K562 (cell line): ENCODE measurements around the gene COL25A1. TPM values are rescaled to one million over a fixed set of nuclear protein-coding genes. Genes with fewer than 3 reads are reported as not detected.

Source experiments
- ATAC-seq: fragments of 200-7000 bp; cut with Tn5 transposase; 3 replicates; pipeline ENCODE4 v1.9.1; 2020; ENCODE audit warnings: moderate library complexity
- BruUV-seq: library from RNA; stranded (reverse); fragments of 400-500 nt; replicated peaks from 2 replicates; lab custom pipeline; 2021; lab: Mats Ljungman, UMichigan
- CTCF ChIA-PET: fragments of 300-600 bp; formaldehyde crosslinking; extraction: SDS; loops from one replicate; lab custom pipeline; 2021; ENCODE audit warnings: low intra/inter-chr PET ratio; lab: Yijun Ruan, JAX
- POLR2A ChIA-PET: fragments of 300-600, 350-650 bp; sonication (Branson Sonifier 250); formaldehyde crosslinking; extraction: SDS; loops from one replicate; lab custom pipeline; 2021; ENCODE audit warnings: antibody characterized with exemption, inconsistent platforms; lab: Yijun Ruan, JAX
- DNase-seq, 4 experiments: peaks; one replicate each; pipeline versions ENCODE4 v3.0.0 to v3.0.0-alpha.2; 2011 to 2018; ENCODE audit warnings: low spot score in 3 of 4, mixed read lengths in 3 of 4; ENCODE audit errors: extremely low read depth in 1 of 4
- FAIRE-seq: peaks from 2 replicates; lab custom pipeline; 2011; peaks lifted over from hg19 to GRCh38; lab: Jason Lieb, UNC
- H2AFZ ChIP-seq: 2 replicates; pipeline ENCODE4 v1.6.0; 2011; ENCODE audit warnings: low read depth, low read length, control low read depth, inconsistent platforms
- H3K27ac ChIP-seq: fragments of 200-600 bp; 3 replicates; pipeline ENCODE4 v1.8.0; 2011; ENCODE audit warnings: low read depth, mild to moderate bottlenecking, control low read depth, inconsistent platforms, low read length, moderate library complexity, mixed read lengths; ENCODE audit errors: extremely low read depth
- H3K27me3 ChIP-seq, 2 experiments: fragments of 300-600 bp in 1 of 2; 2 replicates in 1 of 2; 3 replicates in 1 of 2; pipeline versions ENCODE4 v1.6.0 to v1.8.0; 2011; ENCODE audit warnings: inconsistent platforms in 2 of 2, low read length in 2 of 2, mild to moderate bottlenecking in 1 of 2, mixed read lengths in 1 of 2, moderate library complexity in 1 of 2; ENCODE audit not compliant: control insufficient read depth in 2 of 2, insufficient read depth in 2 of 2
- H3K36me3 ChIP-seq: fragments of 300-600 bp; 3 replicates; pipeline ENCODE4 v1.8.0; 2011; ENCODE audit warnings: mild to moderate bottlenecking, low read length, inconsistent platforms; ENCODE audit not compliant: control insufficient read depth, insufficient read depth
- H3K4me1 ChIP-seq, 2 experiments: fragments of 200-600 bp in 1 of 2; replicated peaks in 1 of 2; 2 replicates in 1 of 2; 3 replicates in 1 of 2; pipeline versions ENCODE4 v1.5.1 to v1.8.0; 2011; ENCODE audit warnings: inconsistent platforms in 2 of 2, low read length in 2 of 2, mild to moderate bottlenecking in 1 of 2, mixed read lengths in 1 of 2, moderate library complexity in 1 of 2; ENCODE audit not compliant: control insufficient read depth in 2 of 2, insufficient read depth in 2 of 2
- H3K4me2 ChIP-seq: 2 replicates; pipeline ENCODE4 v1.6.1; 2011; ENCODE audit warnings: low read length, control low read depth, inconsistent platforms, mixed read lengths; ENCODE audit not compliant: insufficient read depth
- H3K4me3 ChIP-seq: fragments of 200-600 bp; sonication (generic), shearing (Covaris generic); 2 replicates; pipeline ENCODE4 v1.5.1; 2016; ENCODE audit warnings: control low read depth, inconsistent platforms
- H3K79me2 ChIP-seq: fragments of 200-600 bp; 3 replicates; pipeline ENCODE4 v1.8.0; 2011; ENCODE audit warnings: low read length, inconsistent platforms; ENCODE audit not compliant: control insufficient read depth, insufficient read depth
- H3K9ac ChIP-seq, 2 experiments: 2 replicates each; pipeline versions ENCODE4 v1.6.0 to v1.6.1; 2011; ENCODE audit warnings: low read depth in 2 of 2, low read length in 2 of 2, control low read depth in 1 of 2, inconsistent platforms in 1 of 2, mild to moderate bottlenecking in 1 of 2, mixed read lengths in 1 of 2; ENCODE audit not compliant: insufficient read depth in 1 of 2
- H3K9me1 ChIP-seq: one replicate; pipeline ENCODE4 v1.6.0; 2011; ENCODE audit warnings: inconsistent platforms, mild to moderate bottlenecking, low read length, moderate library complexity; ENCODE audit not compliant: control insufficient read depth, insufficient read depth
- H3K9me3 ChIP-seq: replicated peaks from 2 replicates; pipeline ENCODE4 v1.5.1; 2011; ENCODE audit warnings: low read depth, low read length, inconsistent platforms; ENCODE audit not compliant: control insufficient read depth, insufficient read depth
- H4K20me1 ChIP-seq: replicated peaks from 2 replicates; pipeline ENCODE4 v1.6.1; 2011; ENCODE audit warnings: low read length, inconsistent platforms, mixed read lengths; ENCODE audit not compliant: control insufficient read depth, insufficient read depth
- ATF1 ChIP-seq, 2 experiments: fragments of 450-650 bp in 1 of 2; IDR thresholded peaks; 2 replicates each; pipeline ENCODE4 v1.6.1; 2016; ENCODE audit warnings: missing compliant biosample characterization in 1 of 2, missing genetic modification characterization in 1 of 2
- BRF1 ChIP-seq: IDR thresholded peaks from 3 replicates; pipeline ENCODE4 v1.6.1; 2011; ENCODE audit warnings: borderline replicate concordance, mild to moderate bottlenecking; ENCODE audit not compliant: insufficient read length; ENCODE audit errors: extremely low read depth
- COPS2 ChIP-seq: fragments of 450-650 bp; conservative IDR thresholded peaks from 2 replicates; pipeline ENCODE4 v1.6.1; 2016; ENCODE audit warnings: mild to moderate bottlenecking, moderate library complexity
- GABPB1 ChIP-seq: sonication (generic); formaldehyde crosslinking; IDR thresholded peaks from 2 replicates; pipeline ENCODE4 v1.8.0; 2022; ENCODE audit warnings: mild to moderate bottlenecking, missing genetic modification reagents
- KDM1A ChIP-seq, 2 experiments: fragments of 450-650 bp; IDR thresholded peaks; 2 replicates each; pipeline ENCODE4 v1.6.1; 2016; ENCODE audit warnings: mild to moderate bottlenecking in 2 of 2
- NFIX ChIP-seq: fragments of 250-450 bp; sonication (Bioruptor Pico); IDR thresholded peaks from 2 replicates; pipeline ENCODE4 v1.4.0; 2020; ENCODE audit warnings: low read depth, mild to moderate bottlenecking, moderate library complexity
- SREBF1 ChIP-seq: fragments of 150-350 bp; IDR thresholded peaks from 2 replicates; pipeline ENCODE4 v1.6.1; 2014; ENCODE audit warnings: antibody characterized with exemption, low read depth, low read length, borderline replicate concordance
- TAF7 ChIP-seq: fragments of 450-650 bp; IDR thresholded peaks from 2 replicates; pipeline ENCODE4 v1.6.1; 2016; ENCODE audit warnings: missing genetic modification characterization, missing compliant biosample characterization
- ZNF609 ChIP-seq: sonication (generic); formaldehyde crosslinking; IDR thresholded peaks from 2 replicates; pipeline ENCODE4 v1.8.1; 2023; ENCODE audit warnings: missing genetic modification reagents, mild to moderate bottlenecking, borderline replicate concordance
- WGBS: fragments of 100-300 bp; shearing (Covaris generic); methylation state at CpG from one replicate; pipeline ENCODE4 v1.1.6; 2016; ENCODE audit warnings: low coverage, mixed read lengths; ENCODE audit not compliant: insufficient coverage; ENCODE audit errors: missing lambda C conversion rate; 5-methylcytosine and 5-hydroxymethylcytosine counted together
- in situ Hi-C: fragments of 300-500 bp; cut with MboI; formaldehyde crosslinking; loops from 4 replicates; pipeline ENCODE4 v1.15.0; 2018; ENCODE audit warnings: inconsistent platforms, mixed read lengths
- intact Hi-C: fragments of 100-400 bp; cut with micrococcal nuclease; formaldehyde crosslinking; loops from 2 replicates; pipeline ENCODE4 v1.14.2; 2022
- polyA plus RNA-seq, 8 experiments: library from polyadenylated mRNA; depleted of rRNA in 4 of 8; stranded (reverse) in 5 of 8; unstranded in 3 of 8; fragments of >200 nt; fragmentation: Nextera tagmentation in 2 of 8; fragmentation: Illumina TruSeq in 1 of 8; extraction: Ambion mirVana in 2 of 8; extraction: Trizol in 1 of 8; gene quantifications; 2 replicates each; pipeline versions ENCODE4 v1.2.1 to v1.2.3, GENCODE V29; 2011 to 2014; ENCODE audit warnings: inconsistent platforms in 1 of 8, missing spikeins in 1 of 8
- total RNA-seq, 7 experiments: library from RNA; depleted of rRNA in 6 of 7; stranded (reverse); fragments of >200 nt in 6 of 7; fragmentation: Illumina TruSeq in 2 of 7; extraction: Trizol in 2 of 7; gene quantifications; 2 replicates each; pipeline versions ENCODE4 v1.2.1 to v1.2.3, GENCODE V29; 2011 to 2021; ENCODE audit warnings: low replicate concordance in 1 of 7

COL25A1 gene
- total and polyA plus RNA-seq, 9 of the 15 experiments (the other 6 are each of a cell fraction or from before 2014, with no cell fraction given): 0.03 to 0.62 (median 0.27) TPM

GRCh38 chr4:109218288-109218687, 84.2 kb downstream of the COL25A1 start (continued):
- TF ChIP-seq ZNF609 (no peak), BRF1 (no peak), SREBF1 (no peak)

- TF ChIP-seq GABPB1 (CRISPR knock-in tag) (no peak), NFIX (CRISPR knock-in tag) (no peak), ATF1 (CRISPR knock-in tag; IDR thresholded peaks at IDR 0.05) (no peak), ATF1 (tag; IDR thresholded peaks at IDR 0.05) (no peak), KDM1A (IDR thresholded peaks at IDR 0.05) (no peak), COPS2 (no peak), TAF7 (tag) (no peak)
- Histone ChIP-seq H3K9me3 (no peaks in the 10 kb centered on the region), H3K27ac (no peak overlapping the region), H3K4me1 (no peaks in the 10 kb centered on the region; a peak in 1 of 5 replicates), H3K9me1 (no peaks in the 10 kb centered on the region), H3K79me2 (no peaks in the 10 kb centered on the region), H4K20me1 (no peaks in the 10 kb centered on the region), H2AFZ (no peak overlapping the region), H3K4me3 (no peak overlapping the region), H3K36me3 (no peaks in the 10 kb centered on the region), H3K4me2 (no peak overlapping the region), H3K9ac (no peak overlapping the region), H3K27me3 (no peaks in the 10 kb centered on the region)
- intact Hi-C loops (no loop called here), in situ Hi-C loops (no loop called here)
- DNase-seq (no peak), FAIRE-seq (no peak), ATAC-seq (no peak)
- no TSS peak for BruUV-seq
- ChIA-PET CTCF (no interaction called here), POLR2A (interaction anchor here (0.6 kb wide), 1 partner anchor 253 kb away, joined by 3 read pairs; no protein-coding TSS in a partner anchor)
- 39% methylated on average over 3 of the region's 5 CpGs for WGBS
These were observed 86.3 kb downstream of the COL25A1 start for GRCh38 chr4:109216085-109216696.
